PC-3 (cell line): ENCODE data around the gene OR51I2. TPM values are rescaled to one million over a fixed set of nuclear protein-coding genes. Genes with fewer than 3 reads are reported as not detected.

ENCODE experiments used
- ATAC-seq: fragments of 200-7000 bp; cut with Tn5 transposase; 2 replicates; pipeline ENCODE4 v1.9.1; 2020; ENCODE audit warnings: mild to moderate bottlenecking, moderate library complexity
- BruUV-seq: library from RNA; stranded (reverse); fragments of 400-500 nt; replicated peaks from 2 replicates; lab custom pipeline; 2021; lab: Mats Ljungman, UMichigan
- CTCF ChIA-PET: fragments of 300-600 bp; sonication (Branson Sonifier 250); formaldehyde crosslinking; loops from one replicate; lab custom pipeline; 2022; ENCODE audit warnings: antibody characterized with exemption; lab: Charles Lee
- POLR2A ChIA-PET: fragments of 300-600 bp; sonication (Branson Sonifier 250); formaldehyde crosslinking; loops from one replicate; lab custom pipeline; 2022; ENCODE audit warnings: antibody characterized with exemption; ENCODE audit not compliant: unreplicated experiment; lab: Charles Lee
- DNase-seq: peaks from one replicate; pipeline ENCODE4 v3.0.0-alpha.2; 2015
- H2AFZ ChIP-seq: fragments of 300-600 bp; sonication (generic); 2 replicates; pipeline ENCODE4 v1.6.0; 2016; ENCODE audit warnings: antibody characterized with exemption, low read length
- H3F3A ChIP-seq: fragments of 300-600 bp; sonication (generic); one replicate; pipeline ENCODE4 v1.6.0; 2017; ENCODE audit warnings: antibody characterized with exemption, low read length, control low read depth, mild to moderate bottlenecking; ENCODE audit not compliant: unreplicated experiment
- H3K27ac ChIP-seq: fragments of 300-600 bp; sonication (generic); 2 replicates; pipeline ENCODE4 v1.5.1; 2016; ENCODE audit warnings: mild to moderate bottlenecking, low read length
- H3K27me3 ChIP-seq: fragments of 300-600 bp; sonication (generic); 2 replicates; pipeline ENCODE4 v1.6.1; 2016; ENCODE audit warnings: low read length, mixed read lengths
- H3K36me3 ChIP-seq: fragments of 300-600 bp; sonication (generic); 2 replicates; pipeline ENCODE4 v1.6.1; 2016; ENCODE audit warnings: low read depth, mixed run types, low read length, mixed read lengths
- H3K4me1 ChIP-seq: fragments of 300-600 bp; sonication (generic); 2 replicates; pipeline ENCODE4 v1.5.1; 2016; ENCODE audit warnings: low read length; ENCODE audit not compliant: insufficient read depth
- H3K4me2 ChIP-seq: fragments of 300-600 bp; sonication (generic); 2 replicates; pipeline ENCODE4 v1.6.0; 2016; ENCODE audit warnings: low read length
- H3K4me3 ChIP-seq: fragments of 300-600 bp; sonication (generic); 2 replicates; pipeline ENCODE4 v1.5.1; 2016; ENCODE audit warnings: mild to moderate bottlenecking, low read length, mixed read lengths
- H3K79me2 ChIP-seq: fragments of 300-600 bp; sonication (generic); 2 replicates; pipeline ENCODE4 v1.6.1; 2017; ENCODE audit warnings: low read length, mixed read lengths
- H3K9ac ChIP-seq: fragments of 300-600 bp; sonication (generic); 2 replicates; pipeline ENCODE4 v1.6.0; 2016; ENCODE audit warnings: mild to moderate bottlenecking, low read length
- H3K9me2 ChIP-seq: fragments of 300-600 bp; sonication (generic); replicated peaks from 2 replicates; pipeline ENCODE4 v1.6.1; 2016; ENCODE audit warnings: mixed run types, low read length, mixed read lengths
- H3K9me3 ChIP-seq: fragments of 300-600 bp; sonication (generic); 2 replicates; pipeline ENCODE4 v1.6.1; 2016; ENCODE audit warnings: low read length, mixed read lengths
- H4K20me1 ChIP-seq: fragments of 300-600 bp; sonication (generic); 2 replicates; pipeline ENCODE4 v1.6.1; 2016; ENCODE audit warnings: low read length, mixed read lengths
- EZH2 ChIP-seq: fragments of 300-600 bp; sonication (generic); IDR thresholded peaks from one replicate; pipeline ENCODE4 v1.6.1; 2017; ENCODE audit warnings: antibody characterized with exemption, mild to moderate bottlenecking, low read length; ENCODE audit not compliant: unreplicated experiment
- EZH2phosphoT487 ChIP-seq: fragments of 300-600 bp; sonication (generic); IDR thresholded peaks from 2 replicates; pipeline ENCODE4 v1.6.1; 2018; ENCODE audit warnings: mild to moderate bottlenecking, antibody characterized with exemption, low read length, borderline replicate concordance
- intact Hi-C: fragments of 100-400 bp; cut with micrococcal nuclease; formaldehyde crosslinking; loops from 2 replicates; pipeline ENCODE4 v1.9.0; 2023
- total RNA-seq: library from RNA; depleted of rRNA; stranded (reverse); fragments of >200 nt; gene quantifications from 2 replicates; pipeline ENCODE4 v1.2.3, GENCODE V29; 2014
- TF ChIP-seq, protein P1 (sequence below): fragments of 300-600 bp; sonication (generic); conservative IDR thresholded peaks from 2 replicates; pipeline ENCODE4 v1.5.1; 2017; ENCODE audit warnings: antibody characterized with exemption, low read depth, mild to moderate bottlenecking, low read length

The OR51I2 gene
- total RNA-seq, 1 experiment from 2014 or later, result not detected

DNA sequence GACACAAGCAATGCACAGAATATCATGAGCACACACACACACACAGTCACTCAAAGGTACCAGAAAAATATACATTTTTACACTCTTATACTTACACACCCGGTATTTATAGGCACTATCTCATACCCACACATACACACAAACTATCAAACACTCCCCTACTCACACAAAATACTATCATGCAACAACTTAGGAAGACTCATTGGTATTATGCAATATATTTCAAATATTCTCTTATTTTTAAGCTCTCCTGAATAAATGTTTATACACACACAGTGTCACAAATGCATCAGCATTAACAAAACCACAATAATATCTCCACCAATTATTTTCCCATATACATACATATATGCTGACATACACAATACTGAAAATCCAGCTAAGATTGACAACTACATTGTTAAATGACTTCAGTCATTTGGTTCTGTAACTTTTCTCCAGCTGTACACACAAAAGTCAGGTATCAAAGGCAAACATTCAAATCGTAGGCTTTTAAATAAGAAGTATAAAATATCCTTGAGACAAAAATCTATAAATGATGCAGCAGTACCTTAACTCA, 5.2 kb upstream of the OR51I2 start:
- H3K9ac ChIP-seq, result no peak overlapping the region
- no peak overlapping the region for H3K4me2 ChIP-seq
- no peaks in the 10 kb centered on the region for H3K9me3 ChIP-seq
- BruUV-seq, result no TSS peak
- H4K20me1 ChIP-seq, result no peaks in the 10 kb centered on the region
- no peaks in the 10 kb centered on the region for H3K4me1 ChIP-seq
- POLR2A ChIA-PET, result no interaction called here
- TF ChIP-seq EZH2, result no peak
- no peak for TF ChIP-seq EZH2phosphoT487
- TF ChIP-seq, protein P1, sequence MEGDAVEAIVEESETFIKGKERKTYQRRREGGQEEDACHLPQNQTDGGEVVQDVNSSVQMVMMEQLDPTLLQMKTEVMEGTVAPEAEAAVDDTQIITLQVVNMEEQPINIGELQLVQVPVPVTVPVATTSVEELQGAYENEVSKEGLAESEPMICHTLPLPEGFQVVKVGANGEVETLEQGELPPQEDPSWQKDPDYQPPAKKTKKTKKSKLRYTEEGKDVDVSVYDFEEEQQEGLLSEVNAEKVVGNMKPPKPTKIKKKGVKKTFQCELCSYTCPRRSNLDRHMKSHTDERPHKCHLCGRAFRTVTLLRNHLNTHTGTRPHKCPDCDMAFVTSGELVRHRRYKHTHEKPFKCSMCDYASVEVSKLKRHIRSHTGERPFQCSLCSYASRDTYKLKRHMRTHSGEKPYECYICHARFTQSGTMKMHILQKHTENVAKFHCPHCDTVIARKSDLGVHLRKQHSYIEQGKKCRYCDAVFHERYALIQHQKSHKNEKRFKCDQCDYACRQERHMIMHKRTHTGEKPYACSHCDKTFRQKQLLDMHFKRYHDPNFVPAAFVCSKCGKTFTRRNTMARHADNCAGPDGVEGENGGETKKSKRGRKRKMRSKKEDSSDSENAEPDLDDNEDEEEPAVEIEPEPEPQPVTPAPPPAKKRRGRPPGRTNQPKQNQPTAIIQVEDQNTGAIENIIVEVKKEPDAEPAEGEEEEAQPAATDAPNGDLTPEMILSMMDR, result no peak
- no peak overlapping the region for H3K4me3 ChIP-seq
- DNase-seq, result no peak
- intact Hi-C loops, result no loop called here
- no peak overlapping the region for H2AFZ ChIP-seq
- H3K27me3 ChIP-seq, result 0 out of 2 replicates have a peak, but pooled peaks cover 11% of the 10 kb centered on the region
- H3K27ac ChIP-seq, result no peak overlapping the region
- no peaks in the 10 kb centered on the region for H3K36me3 ChIP-seq
- no peak for ATAC-seq
- CTCF ChIA-PET, result no interaction called here
- H3K9me2 ChIP-seq, result no peaks in the 10 kb centered on the region
- H3F3A ChIP-seq, result no peaks in the 10 kb centered on the region
- H3K79me2 ChIP-seq, result no peaks in the 10 kb centered on the region

DNA sequence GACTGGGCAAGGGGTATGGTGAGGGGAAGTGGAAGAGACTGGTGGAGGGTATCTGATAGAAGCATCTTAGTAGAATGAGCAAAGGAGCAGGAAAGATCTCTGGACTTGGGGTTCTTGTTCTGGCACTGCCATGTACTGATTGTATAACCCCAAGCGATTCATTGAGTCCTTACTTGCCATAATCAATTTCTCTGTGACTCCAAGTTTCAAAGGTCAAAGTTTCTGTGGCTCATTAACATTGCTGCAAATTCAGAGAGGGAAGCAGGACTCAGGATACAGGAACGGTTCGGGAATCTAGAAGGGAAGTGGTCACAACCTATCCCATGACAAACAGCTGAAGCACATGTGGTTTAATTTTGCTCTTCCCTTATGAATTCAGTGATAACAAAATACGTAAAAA, 309 bp downstream of the OR51I2 start:
- Histone ChIP-seq H3K9me3 (no peaks in the 10 kb centered on the region), H3K27me3 (peaks cover 34% of the 10 kb centered on the region), H3F3A (no peaks in the 10 kb centered on the region), H3K36me3 (no peaks in the 10 kb centered on the region), H3K9me2 (no peaks in the 10 kb centered on the region), H3K79me2 (no peaks in the 10 kb centered on the region), H2AFZ (no peak overlapping the region), H3K4me1 (no peaks in the 10 kb centered on the region), H4K20me1 (no peaks in the 10 kb centered on the region), H3K27ac (no peak overlapping the region), H3K4me2 (no peak overlapping the region), H3K9ac (no peak overlapping the region), H3K4me3 (no peak overlapping the region)
- ATAC-seq, result no peak
- no TSS peak for BruUV-seq
- no peak for DNase-seq
- TF ChIP-seq EZH2 (no peak), EZH2phosphoT487 (no peak)
- TF ChIP-seq, protein P1, result no peak
- ChIA-PET CTCF (no interaction called here), POLR2A (no interaction called here)
- intact Hi-C loops, result no loop called here

GRCh38 chr11:5460983-5461621, 12.0 kb downstream of the OR51I2 start:
- no TSS peak for BruUV-seq

More at GRCh38 chr11:5460983-5461621, 12.0 kb downstream of the OR51I2 start:
- H2AFZ ChIP-seq, result no peak overlapping the region
- no peaks in the 10 kb centered on the region for H3K4me1 ChIP-seq
- no peaks in the 10 kb centered on the region for H3K9me3 ChIP-seq
- ChIA-PET CTCF (no interaction called here), POLR2A (no interaction called here)
- no peak overlapping the region for H3K27ac ChIP-seq
- H3F3A ChIP-seq, result no peaks in the 10 kb centered on the region
- ATAC-seq, result no peak
- H3K79me2 ChIP-seq, result no peaks in the 10 kb centered on the region
- no peaks in the 10 kb centered on the region for H3K9me2 ChIP-seq
- H3K4me3 ChIP-seq, result no peak overlapping the region
- H4K20me1 ChIP-seq, result no peaks in the 10 kb centered on the region
- no peak overlapping the region for H3K4me2 ChIP-seq
- H3K36me3 ChIP-seq, result no peaks in the 10 kb centered on the region
- H3K9ac ChIP-seq, result no peak overlapping the region
- intact Hi-C loops, result no loop called here
- no peak for DNase-seq
- no peaks in the 10 kb centered on the region for H3K27me3 ChIP-seq
- no peak for TF ChIP-seq EZH2
- TF ChIP-seq, protein P1, result no peak
- TF ChIP-seq EZH2phosphoT487, result no peak
